Parathyroid adenoma (tissue), 2 donors: ENCODE results near the gene TSC22D3.

Experiments
- H2AFZ ChIP-seq: fragments of 300-600 bp; sonication (generic); one replicate; pipeline ENCODE4 v1.7.0; 2017; ENCODE audit warnings: antibody characterized with exemption, mild to moderate bottlenecking
- H3K27ac ChIP-seq: fragments of 300-600 bp; sonication (generic); one replicate; pipeline ENCODE4 v1.7.0; 2017
- H3K27me3 ChIP-seq: fragments of 300-600 bp; sonication (generic); one replicate; pipeline ENCODE4 v1.7.0; 2017; ENCODE audit warnings: low read length; ENCODE audit not compliant: control insufficient read depth, insufficient read depth
- H3K36me3 ChIP-seq: fragments of 300-600 bp; sonication (generic); one replicate; pipeline ENCODE4 v1.7.0; 2017; ENCODE audit warnings: low read length; ENCODE audit not compliant: control insufficient read depth, insufficient read depth
- H3K4me1 ChIP-seq: fragments of 300-600 bp; sonication (generic); one replicate; pipeline ENCODE4 v1.7.0; 2017; ENCODE audit warnings: control low read depth
- H3K4me2 ChIP-seq: fragments of 300-600 bp; sonication (generic); one replicate; pipeline ENCODE4 v1.7.0; 2017; ENCODE audit warnings: low read length
- H3K4me3 ChIP-seq: fragments of 300-600 bp; sonication (generic); one replicate; pipeline ENCODE4 v1.7.0; 2017; ENCODE audit warnings: low read depth, low read length
- H3K79me2 ChIP-seq: fragments of 300-600 bp; sonication (generic); one replicate; pipeline ENCODE4 v1.7.0; 2017; ENCODE audit warnings: control low read depth
- H3K9ac ChIP-seq: fragments of 300-600 bp; sonication (generic); one replicate; pipeline ENCODE4 v1.7.0; 2017; ENCODE audit warnings: mild to moderate bottlenecking
- H3K9me3 ChIP-seq: fragments of 300-600 bp; sonication (generic); one replicate; pipeline ENCODE4 v1.7.0; 2017; ENCODE audit warnings: low read length; ENCODE audit not compliant: control insufficient read depth
- CTCF ChIP-seq: fragments of 300-600 bp; sonication (generic); IDR thresholded peaks from one replicate; pipeline ENCODE4 v1.7.0; 2017; ENCODE audit warnings: antibody characterized with exemption, mild to moderate bottlenecking
- donor health status: primary hyperparathyroidism.

Gene TSC22D3

DNA sequence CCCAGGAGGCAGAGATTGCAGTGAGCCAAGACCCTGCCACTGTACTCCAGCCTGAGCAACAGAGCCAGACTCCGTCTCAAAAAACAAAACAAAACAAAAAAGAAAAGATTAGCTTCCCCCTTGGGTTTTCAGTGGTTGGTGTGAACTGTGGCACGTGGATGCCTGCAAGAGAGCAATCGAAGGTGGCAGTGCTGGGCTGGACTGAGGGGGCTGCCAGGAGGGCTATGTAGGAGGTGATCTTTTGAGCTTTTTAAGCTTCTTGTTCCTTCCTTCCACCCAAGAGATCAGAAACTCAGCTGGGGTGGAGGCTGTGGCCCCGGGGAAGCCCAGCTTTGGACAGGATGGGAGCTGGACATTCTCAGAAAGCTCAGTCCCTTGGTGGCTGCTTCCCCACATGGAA is 97.7 kb downstream of the TSC22D3 start:
- H2AFZ ChIP-seq: no peak overlapping the region
- no peaks in the 10 kb centered on the region for H3K79me2 ChIP-seq
- no peaks in the 10 kb centered on the region for H3K27me3 ChIP-seq
- no peak for TF ChIP-seq CTCF
- no peaks in the 10 kb centered on the region for H3K36me3 ChIP-seq
- H3K4me3 ChIP-seq: no peak overlapping the region
- no peak overlapping the region for H3K4me2 ChIP-seq
- no peaks in the 10 kb centered on the region for H3K4me1 ChIP-seq
- no peak overlapping the region for H3K9ac ChIP-seq
- H3K9me3 ChIP-seq: no peaks in the 10 kb centered on the region
- no peak overlapping the region for H3K27ac ChIP-seq

DNA sequence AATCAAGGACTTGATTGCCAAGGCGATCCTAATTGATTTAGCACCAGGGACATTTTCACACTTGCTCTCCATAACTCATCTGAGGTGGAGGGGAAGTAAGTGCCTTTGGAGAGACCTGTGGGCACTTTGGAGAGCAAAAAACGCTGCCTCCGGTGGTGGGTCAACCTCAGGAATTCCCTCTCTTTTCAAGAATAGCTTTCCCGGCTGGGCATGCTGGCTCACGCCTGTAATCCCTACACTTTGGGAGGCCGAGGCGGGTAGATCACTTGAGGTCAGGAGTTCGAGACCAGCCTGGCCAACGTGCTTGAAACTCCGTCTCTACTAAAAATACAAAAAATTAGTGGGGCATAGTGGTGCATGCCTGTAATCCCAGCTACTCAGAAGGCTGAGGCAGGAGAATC is 98.1 kb downstream of the TSC22D3 start:
- Histone ChIP-seq H3K27me3 (no peaks in the 10 kb centered on the region), H3K4me3 (peak overlapping the region; percentile 42), H3K27ac (peak overlapping the region; percentile 81), H3K9me3 (no peaks in the 10 kb centered on the region), H3K4me2 (peak overlapping the region; percentile 69), H2AFZ (peak overlapping the region; percentile 66), H3K79me2 (no peaks in the 10 kb centered on the region), H3K9ac (no peak overlapping the region), H3K4me1 (no peaks in the 10 kb centered on the region), H3K36me3 (no peaks in the 10 kb centered on the region)
- TF ChIP-seq CTCF: no peak

DNA sequence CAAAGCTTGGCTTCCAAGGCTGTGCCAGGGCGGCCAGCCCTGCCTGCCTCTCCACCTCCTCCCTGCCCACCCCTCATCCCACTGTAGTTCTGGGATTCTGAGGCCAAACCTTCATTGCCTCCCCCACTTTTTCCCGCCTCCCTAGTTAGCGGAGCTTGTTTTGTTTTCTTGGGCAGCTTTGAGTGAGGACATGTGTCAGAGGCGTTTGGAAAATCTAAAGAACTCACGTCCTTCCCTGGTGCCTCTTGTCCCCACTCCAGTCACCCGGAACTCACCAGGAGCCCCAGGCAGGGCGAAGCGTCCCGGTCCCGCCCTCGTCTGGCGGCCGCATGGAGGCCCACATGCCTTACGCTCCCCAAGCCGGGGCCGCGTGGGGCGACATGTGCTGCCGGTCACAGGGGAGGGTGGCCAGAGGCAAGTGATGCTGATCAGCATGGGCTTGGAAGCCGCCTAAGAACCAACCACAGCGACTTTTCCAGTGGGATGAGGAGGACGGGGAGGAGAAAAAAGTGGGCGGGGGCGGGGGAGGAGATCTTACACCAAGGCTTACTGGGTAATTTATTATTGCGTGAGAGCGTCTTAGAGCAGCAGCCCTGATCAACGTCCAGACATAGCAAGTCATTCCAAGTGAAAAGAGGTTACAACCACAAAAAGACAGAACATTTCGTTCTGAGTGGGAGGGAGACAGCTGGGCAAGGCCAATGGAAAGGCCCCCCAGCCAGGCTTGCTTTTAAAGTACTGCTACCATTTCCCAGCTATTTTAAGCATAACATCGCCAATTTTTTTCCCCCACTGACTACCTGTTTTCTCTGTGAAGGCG is 98.8 kb downstream of the TSC22D3 start:
- Histone ChIP-seq H3K79me2 (no peaks in the 10 kb centered on the region), H3K27me3 (no peaks in the 10 kb centered on the region), H3K4me3 (peak overlapping the region; percentile 42), H3K9ac (no peak overlapping the region), H3K27ac (peak overlapping the region; percentile 81), H3K4me1 (no peaks in the 10 kb centered on the region), H3K36me3 (no peaks in the 10 kb centered on the region), H3K9me3 (no peaks in the 10 kb centered on the region), H2AFZ (peak overlapping the region; percentile 66), H3K4me2 (peak overlapping the region; percentile 69)
- no peak for TF ChIP-seq CTCF

DNA sequence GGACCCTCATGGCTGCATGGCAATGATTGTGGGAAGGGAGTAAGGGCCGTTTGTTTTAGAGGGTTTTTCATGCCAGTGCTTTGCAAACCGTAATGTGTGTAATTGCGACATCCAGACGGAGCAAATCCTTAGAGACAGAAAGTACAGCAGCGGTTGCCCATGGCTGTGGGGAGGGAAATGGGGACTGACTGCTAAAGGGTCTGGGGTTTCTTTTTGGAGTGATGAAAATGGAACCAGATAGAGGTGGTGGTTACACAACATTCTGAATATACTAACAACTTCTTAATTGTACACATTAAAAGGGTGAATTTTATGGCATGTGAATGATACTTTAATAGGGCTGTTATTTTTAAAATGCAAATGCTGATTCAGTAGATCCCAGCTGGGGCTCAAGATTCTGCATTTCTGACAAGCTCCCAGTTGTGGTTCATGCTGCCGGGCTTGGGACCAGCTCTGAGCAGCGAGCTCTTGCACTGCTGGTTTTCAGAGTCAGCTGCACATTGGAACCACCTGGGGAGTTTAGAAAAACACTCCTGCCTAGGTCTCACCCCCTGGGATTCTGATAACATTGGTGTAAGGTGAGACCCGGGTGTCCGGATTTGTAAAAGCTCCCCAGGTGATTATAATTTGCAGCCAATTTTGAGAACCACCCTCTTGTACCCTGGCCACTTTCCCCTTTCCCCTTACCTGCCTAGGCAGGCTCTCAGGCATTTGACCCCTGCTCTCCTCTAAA is 99.6 kb downstream of the TSC22D3 start:
- no peaks in the 10 kb centered on the region for H3K36me3 ChIP-seq
- no peaks in the 10 kb centered on the region for H3K27me3 ChIP-seq
- H2AFZ ChIP-seq: peak overlapping the region; percentile 66
- H3K9me3 ChIP-seq: no peaks in the 10 kb centered on the region
- peak overlapping the region; percentile 69 for H3K4me2 ChIP-seq
- H3K9ac ChIP-seq: no peak overlapping the region
- peak overlapping the region; percentile 42 for H3K4me3 ChIP-seq
- H3K27ac ChIP-seq: peak overlapping the region; percentile 81
- H3K79me2 ChIP-seq: no peaks in the 10 kb centered on the region
- H3K4me1 ChIP-seq: no peaks in the 10 kb centered on the region
- no peak for TF ChIP-seq CTCF
